Dendritic cell treated with granulocyte-macrophage colony-stimulating factor and Interleukin-4, amounts not matched to agents 40 ng/mL and 50 ng/mL, for 4 days (primary cell): Measurements from ENCODE around the gene ARMC9.

Experiments
- H3K27ac Mint-ChIP-seq: one replicate; pipeline ENCODE4 v1.8.0; 2022; ENCODE audit warnings: mild to moderate bottlenecking, mixed read lengths
- H3K27me3 Mint-ChIP-seq: one replicate; pipeline ENCODE4 v1.8.0; 2022; ENCODE audit warnings: mild to moderate bottlenecking, mixed read lengths
- H3K36me3 Mint-ChIP-seq: one replicate; pipeline ENCODE4 v1.8.0; 2022; ENCODE audit warnings: low read depth, mixed read lengths
- H3K4me1 Mint-ChIP-seq: one replicate; pipeline ENCODE4 v1.8.0; 2022; ENCODE audit warnings: low read depth, mixed read lengths
- H3K4me3 Mint-ChIP-seq: one replicate; pipeline ENCODE4 v1.8.0; 2022; ENCODE audit warnings: mild to moderate bottlenecking, moderate library complexity, mixed read lengths
- H3K9me3 Mint-ChIP-seq: one replicate; pipeline ENCODE4 v1.8.0; 2022; ENCODE audit warnings: mixed read lengths
- intact Hi-C: fragments of 100-400 bp; cut with micrococcal nuclease; formaldehyde crosslinking; loops from one replicate; pipeline ENCODE4 v1.15.0; 2022

Gene ARMC9

DNA sequence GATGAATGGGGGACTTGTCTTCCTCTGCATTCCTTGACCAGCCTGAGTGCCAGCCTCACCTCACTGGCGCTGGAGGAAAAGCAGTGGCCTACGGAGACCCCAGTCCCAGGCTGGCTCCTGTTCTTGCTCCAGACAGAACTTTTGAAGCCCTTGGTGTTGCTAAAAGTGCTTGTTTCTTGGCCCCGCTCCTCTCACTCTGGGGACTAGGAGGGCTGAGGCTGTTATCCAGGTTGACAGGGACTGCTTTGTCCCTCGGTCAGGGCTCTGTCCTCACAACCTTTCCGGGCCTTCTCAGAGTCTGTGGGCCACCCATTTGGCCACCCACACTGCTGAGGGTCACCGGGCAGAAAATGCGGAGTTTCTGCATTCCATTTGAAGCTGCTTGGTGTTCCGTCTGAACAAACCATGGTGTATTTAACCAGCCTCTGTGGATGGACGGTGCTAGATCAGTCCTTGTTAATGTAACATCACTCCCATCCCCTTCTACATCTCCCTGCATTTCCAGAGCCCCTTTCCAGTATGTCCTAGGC is 222.7 kb downstream of the ARMC9 start:
- Mint-ChIP-seq H3K36me3 (no peaks in the 10 kb centered on the region), H3K9me3 (no peaks in the 10 kb centered on the region), H3K27me3 (peaks cover 3% of the 10 kb centered on the region), H3K4me1 (peaks cover 8% of the 10 kb centered on the region), H3K4me3 (no peak overlapping the region), H3K27ac (no peak overlapping the region)
- intact Hi-C loops: no loop called here

- no peaks in the 10 kb centered on the region for H3K36me3 Mint-ChIP-seq
- H3K27ac Mint-ChIP-seq: no peak overlapping the region
- peaks cover 8% of the 10 kb centered on the region for H3K4me1 Mint-ChIP-seq
- H3K4me3 Mint-ChIP-seq: no peak overlapping the region
- intact Hi-C loops: no loop called here
- no peaks in the 10 kb centered on the region for H3K9me3 Mint-ChIP-seq
- peaks cover 5% of the 10 kb centered on the region for H3K27me3 Mint-ChIP-seq
Measured at GRCh38 chr2:231422056-231422455, 223.6 kb downstream of the ARMC9 start.

DNA sequence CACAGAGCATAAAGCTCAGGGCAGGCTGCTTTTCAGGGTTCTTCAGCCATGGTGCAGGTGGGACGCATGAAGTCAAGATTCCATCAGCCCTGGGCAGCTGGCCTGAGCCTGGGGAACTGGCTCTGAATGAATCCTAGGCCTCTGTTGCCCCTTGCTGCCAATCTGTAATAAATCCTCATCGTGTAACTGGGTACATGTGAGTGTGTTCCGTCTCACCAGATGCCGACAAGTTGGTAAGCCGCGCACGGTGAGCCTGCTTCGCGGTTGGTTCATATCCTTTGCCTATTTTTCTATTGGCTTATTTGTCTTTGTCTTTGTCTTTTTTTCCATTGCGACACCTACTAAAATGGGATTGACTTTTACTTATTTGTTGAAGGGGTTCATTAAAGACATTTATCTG is 224.7 kb downstream of the ARMC9 start:
- H3K4me1 Mint-ChIP-seq: peaks cover 8% of the 10 kb centered on the region
- peaks cover 5% of the 10 kb centered on the region for H3K27me3 Mint-ChIP-seq
- intact Hi-C loops: no loop called here
- no peaks in the 10 kb centered on the region for H3K36me3 Mint-ChIP-seq
- H3K4me3 Mint-ChIP-seq: no peak overlapping the region
- no peak overlapping the region for H3K27ac Mint-ChIP-seq
- no peaks in the 10 kb centered on the region for H3K9me3 Mint-ChIP-seq
